Breast epithelium (tissue), 4 donors: ENCODE results near the gene MAN1C1. TPM values are rescaled to one million over a fixed set of nuclear protein-coding genes. Genes with fewer than 3 reads are reported as not detected.

Experiments used
- DNase-seq, 2 donors: peaks; one replicate each; pipeline ENCODE4 v3.0.0-alpha.2; 2019; ENCODE audit warnings: low spot score in 2 of 2
- H3K27ac ChIP-seq, 2 donors: fragments of 200-600 bp; sonication (generic) in 1 of 2; one replicate each; pipeline ENCODE4 v1.5.1; 2016 to 2019; ENCODE audit warnings: mild to moderate bottlenecking in 1 of 2
- H3K27me3 ChIP-seq, 2 donors: fragments of 200-600 bp; sonication (generic) in 1 of 2; one replicate each; pipeline versions ENCODE4 v1.5.1 to v1.6.0; 2017 to 2019; ENCODE audit warnings: control low read depth in 1 of 2, mild to moderate bottlenecking in 1 of 2
- H3K36me3 ChIP-seq: fragments of 200-600 bp; one replicate; pipeline ENCODE4 v1.5.1; 2019
- H3K4me1 ChIP-seq, 2 donors: fragments of 200-600 bp; sonication (generic); one replicate each; pipeline ENCODE4 v1.5.1; 2016 to 2019; ENCODE audit warnings: control low read depth in 1 of 2
- H3K4me3 ChIP-seq, 3 donors: fragments of 200-600 bp; sonication (generic); 1 replicate in 2 of 3; 2 replicates in 1 of 3; pipeline ENCODE4 v1.5.1; 2016 to 2019; ENCODE audit warnings: mild to moderate bottlenecking in 3 of 3, moderate library complexity in 2 of 3
- H3K9me3 ChIP-seq, 2 donors: fragments of 200-600 bp; sonication (generic) in 1 of 2; one replicate each; pipeline ENCODE4 v1.5.1; 2016 to 2019; ENCODE audit warnings: control low read depth in 1 of 2
- CTCF ChIP-seq, 3 donors: fragments of 450-650 bp; IDR thresholded peaks; one replicate each; pipeline ENCODE4 v1.5.1; 2016 to 2017; ENCODE audit warnings: antibody characterized with exemption in 3 of 3, mild to moderate bottlenecking in 3 of 3, moderate library complexity in 3 of 3
- POLR2A ChIP-seq: fragments of 450-650 bp; IDR thresholded peaks from one replicate; pipeline ENCODE4 v1.6.1; 2016; ENCODE audit warnings: antibody characterized with exemption, mild to moderate bottlenecking, moderate library complexity
- POLR2AphosphoS5 ChIP-seq, 3 donors: sonication (generic); formaldehyde crosslinking; IDR thresholded peaks; one replicate each; pipeline ENCODE4 v1.6.1; 2017; ENCODE audit warnings: antibody characterized with exemption in 3 of 3
- intact Hi-C: fragments of 100-400 bp; cut with DNase I; formaldehyde crosslinking; loops from one replicate; pipeline ENCODE4 v1.15.1; 2023; ENCODE audit warnings: low total_unique reads
- total RNA-seq, 3 donors: library from RNA; depleted of rRNA; stranded (reverse); fragments of >200 nt; gene quantifications; one replicate each; pipeline ENCODE4 v1.1.0, GENCODE V29; 2016

MAN1C1 gene
- total RNA-seq, 3 donors from 2014 or later, result 6.7 to 13.8 (median 6.9) TPM

DNA sequence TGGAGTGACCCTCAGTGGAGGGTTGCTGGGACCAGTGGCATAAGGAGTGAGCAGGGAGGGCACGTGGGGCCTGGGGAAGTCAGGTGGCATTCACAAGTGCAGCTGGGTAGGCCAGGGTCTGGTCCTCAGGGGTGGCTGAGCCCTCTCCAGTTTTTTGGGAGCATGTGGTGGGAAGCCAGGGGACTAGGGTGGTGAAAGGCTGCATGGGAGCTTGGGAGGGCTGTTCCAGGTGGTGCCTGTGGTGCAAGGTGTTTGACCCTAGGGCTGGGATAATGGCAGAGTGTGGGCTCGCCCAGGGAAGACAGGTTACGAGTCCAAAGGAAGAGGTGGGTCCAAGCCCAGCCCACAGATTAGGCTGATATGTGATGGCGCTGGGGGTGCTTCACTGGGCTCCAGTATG lies 30.5 kb downstream of the MAN1C1 start:
- intact Hi-C loops, result no loop called here
- H3K9me3 ChIP-seq, result no peaks in the 10 kb centered on the region
- H3K4me3 ChIP-seq, result no peak overlapping the region
- H3K4me1 ChIP-seq, result peaks cover 0 to 6% of the 10 kb centered on the region in 2 donors
- H3K27me3 ChIP-seq, result no peaks in the 10 kb centered on the region
- TF ChIP-seq CTCF (IDR thresholded peaks at IDR 0.05) (no peak), POLR2A (no peak), POLR2AphosphoS5 (IDR thresholded peaks at IDR 0.05) (no peak)
- no peaks in the 10 kb centered on the region for H3K36me3 ChIP-seq
- DNase-seq, result peak in 1 of 2 donors; percentile 11
- no peak overlapping the region for H3K27ac ChIP-seq

DNA sequence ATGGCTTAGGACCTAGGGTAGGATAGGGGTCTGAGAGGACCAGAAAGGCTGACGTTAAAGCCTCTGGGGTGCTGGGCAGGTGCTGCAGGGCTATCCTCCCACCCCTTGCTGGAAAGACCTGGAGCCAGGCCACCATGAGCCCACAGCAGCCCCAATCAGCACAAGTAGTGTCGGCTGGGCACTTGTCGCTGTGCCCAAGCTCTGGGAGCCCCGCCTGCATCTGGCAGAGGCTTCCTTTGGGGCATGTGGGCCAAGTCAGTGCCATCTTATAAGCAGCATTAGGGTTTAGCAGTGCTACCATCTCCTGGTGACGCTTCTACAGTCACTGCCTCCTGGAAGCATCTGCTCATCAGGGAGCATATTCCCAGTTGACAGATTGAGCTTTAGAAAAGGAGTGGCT lies 31.3 kb downstream of the MAN1C1 start:
- H3K36me3 ChIP-seq, result no peaks in the 10 kb centered on the region
- DNase-seq, result peak in 1 of 2 donors; percentile 5
- no peaks in the 10 kb centered on the region for H3K27me3 ChIP-seq
- intact Hi-C loops, result no loop called here
- H3K4me3 ChIP-seq, result no peak overlapping the region
- no peaks in the 10 kb centered on the region for H3K9me3 ChIP-seq
- TF ChIP-seq CTCF (IDR thresholded peaks at IDR 0.05) (no peak), POLR2AphosphoS5 (IDR thresholded peaks at IDR 0.05) (no peak), POLR2A (no peak)
- H3K4me1 ChIP-seq, result no peaks in the 10 kb centered on the region
- no peak overlapping the region for H3K27ac ChIP-seq

DNA sequence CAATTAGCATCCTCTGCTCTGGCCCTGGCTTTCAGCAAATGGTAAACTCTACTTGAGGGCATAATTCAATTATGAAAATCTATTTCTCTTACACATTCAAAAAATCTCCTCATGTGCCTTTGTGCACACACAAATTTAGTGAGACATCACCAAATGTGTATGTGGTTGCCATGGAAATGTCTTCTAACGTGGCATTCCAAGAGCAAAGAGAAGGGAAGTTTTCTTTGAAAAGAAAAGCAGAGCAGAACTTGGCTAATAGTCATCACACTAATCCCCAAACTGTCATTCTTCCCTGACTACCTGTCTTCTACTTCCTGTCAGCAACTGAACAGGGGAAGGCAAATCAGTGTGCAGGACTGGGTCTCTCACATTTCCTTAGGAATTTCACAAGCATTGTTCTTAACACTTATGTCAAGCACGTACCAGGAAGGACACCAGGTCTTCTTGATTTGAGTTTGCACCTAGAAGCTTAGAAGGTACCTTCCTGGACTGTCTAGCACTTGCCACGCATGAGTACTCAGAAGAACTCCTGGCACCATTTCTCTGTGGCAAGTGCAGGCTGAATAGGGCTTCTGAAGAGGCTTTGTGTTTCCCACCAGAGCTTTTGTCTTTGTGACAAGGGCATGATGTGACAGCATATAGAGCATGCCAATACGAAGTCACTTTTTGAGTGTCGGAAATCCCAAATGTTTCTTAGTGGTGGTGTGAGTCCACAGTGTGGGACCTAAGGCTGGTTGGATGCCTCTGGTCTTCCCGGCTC lies 32.3 kb downstream of the MAN1C1 start:
- intact Hi-C loops, result no loop called here
- peak in 1 of 2 donors; percentile 1 for DNase-seq
- Histone ChIP-seq H3K4me1 (no peaks in the 10 kb centered on the region), H3K9me3 (no peaks in the 10 kb centered on the region), H3K36me3 (no peaks in the 10 kb centered on the region), H3K27me3 (no peaks in the 10 kb centered on the region), H3K27ac (no peak overlapping the region), H3K4me3 (no peak overlapping the region)
- TF ChIP-seq CTCF (IDR thresholded peaks at IDR 0.05) (no peak), POLR2AphosphoS5 (IDR thresholded peaks at IDR 0.05) (no peak), POLR2A (no peak)

- Histone ChIP-seq H3K27ac (no peak overlapping the region), H3K4me3 (no peak overlapping the region), H3K9me3 (no peaks in the 10 kb centered on the region), H3K4me1 (no peaks in the 10 kb centered on the region), H3K36me3 (no peaks in the 10 kb centered on the region), H3K27me3 (no peaks in the 10 kb centered on the region)
- TF ChIP-seq POLR2A (no peak), CTCF (IDR thresholded peaks at IDR 0.05) (no peak), POLR2AphosphoS5 (IDR thresholded peaks at IDR 0.05) (no peak)
- peak in 1 of 2 donors; percentile 7 for DNase-seq
- intact Hi-C loops, result no loop called here
These were observed 33.1 kb downstream of the MAN1C1 start for GRCh38 chr1:25649505-25650288.

DNA sequence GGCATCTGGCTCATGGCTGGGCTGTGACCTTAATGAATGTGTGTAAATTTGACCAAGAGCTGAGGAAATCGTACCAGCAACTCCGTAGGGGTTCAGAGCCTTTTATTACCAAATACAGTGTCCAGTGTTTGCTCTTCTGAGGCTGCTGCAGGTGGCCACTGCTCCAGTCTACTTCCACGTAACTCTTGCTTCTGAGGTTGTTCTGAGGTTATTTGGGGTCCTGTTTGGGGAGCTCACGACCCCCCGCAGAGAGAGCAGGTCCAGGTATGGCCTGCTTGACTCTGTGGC lies 33.6 kb downstream of the MAN1C1 start:
- Histone ChIP-seq H3K9me3 (no peaks in the 10 kb centered on the region), H3K27ac (no peak overlapping the region), H3K36me3 (no peaks in the 10 kb centered on the region), H3K4me1 (no peaks in the 10 kb centered on the region), H3K27me3 (no peaks in the 10 kb centered on the region), H3K4me3 (no peak overlapping the region)
- no peak for DNase-seq
- intact Hi-C loops, result no loop called here
- TF ChIP-seq CTCF (IDR thresholded peaks at IDR 0.05) (no peak), POLR2A (no peak), POLR2AphosphoS5 (IDR thresholded peaks at IDR 0.05) (no peak)
